ENCODE measurements around the gene ANAPC1.
"Not testable (repeated sequence)": the region's sequence is repeated elsewhere in the genome, so short reads cannot be mapped to it uniquely, and the experiment has no call there.

Gene ANAPC1

DNA sequence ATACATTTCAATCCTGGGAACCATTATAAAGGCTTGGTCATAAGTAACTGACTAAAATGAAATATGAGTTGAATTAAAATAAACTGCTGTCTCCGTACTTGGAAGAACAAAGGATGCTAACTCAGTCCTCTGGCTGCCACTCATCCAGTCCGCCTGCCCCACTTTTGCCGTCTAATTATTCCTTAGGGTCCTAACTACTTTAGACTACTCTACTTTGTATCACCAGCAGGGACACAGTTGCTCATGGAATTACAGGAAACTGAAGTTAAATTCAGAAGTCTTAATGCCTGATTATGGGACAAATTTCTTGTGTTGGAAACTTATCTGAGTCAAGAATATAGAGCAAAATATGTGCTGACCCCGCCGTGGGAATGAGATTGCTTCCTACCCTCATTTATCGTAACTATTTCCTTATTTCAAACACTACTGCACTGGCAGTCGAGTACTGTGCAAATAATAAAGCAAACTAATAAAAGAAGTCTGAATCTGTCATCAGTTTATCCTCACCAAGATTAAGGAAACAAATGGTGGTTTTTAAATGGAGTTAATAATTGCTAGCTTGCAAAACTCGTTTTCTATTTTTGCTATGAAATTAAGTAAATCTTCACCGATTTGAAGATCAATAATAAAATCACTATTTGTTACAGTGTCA is 102.4 kb downstream of the ANAPC1 start:
- not testable (repeated sequence) for DNase-seq

- DNase-seq: not testable (repeated sequence)
These were observed 106.8 kb downstream of the ANAPC1 start for GRCh38 chr2:111777155-111777554.

GRCh38 chr2:111776296-111776695 is 107.7 kb downstream of the ANAPC1 start:
- not testable (repeated sequence) for DNase-seq

DNA sequence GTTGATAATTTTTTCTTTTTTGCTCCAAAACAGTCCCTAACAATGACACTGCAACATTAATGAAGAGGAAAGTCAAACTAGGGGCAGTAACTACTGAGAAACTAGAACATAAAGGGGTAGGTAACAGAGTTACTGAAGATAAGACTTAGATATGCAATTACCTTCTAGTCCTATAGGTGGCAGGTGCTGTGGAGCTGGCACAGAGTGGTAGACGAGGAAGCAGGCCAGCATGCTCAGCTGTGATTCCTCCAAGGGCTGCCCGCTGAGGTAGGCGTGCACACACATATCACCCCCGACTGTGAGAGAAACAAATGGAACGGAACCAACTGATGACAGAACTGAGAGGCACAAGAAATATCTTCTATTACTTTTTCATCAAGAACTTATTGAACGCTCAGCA is 111.8 kb downstream of the ANAPC1 start:
- DNase-seq: not testable (repeated sequence)

GRCh38 chr2:111770916-111771658 is 112.9 kb downstream of the ANAPC1 start:
- DNase-seq: not testable (repeated sequence)

DNA sequence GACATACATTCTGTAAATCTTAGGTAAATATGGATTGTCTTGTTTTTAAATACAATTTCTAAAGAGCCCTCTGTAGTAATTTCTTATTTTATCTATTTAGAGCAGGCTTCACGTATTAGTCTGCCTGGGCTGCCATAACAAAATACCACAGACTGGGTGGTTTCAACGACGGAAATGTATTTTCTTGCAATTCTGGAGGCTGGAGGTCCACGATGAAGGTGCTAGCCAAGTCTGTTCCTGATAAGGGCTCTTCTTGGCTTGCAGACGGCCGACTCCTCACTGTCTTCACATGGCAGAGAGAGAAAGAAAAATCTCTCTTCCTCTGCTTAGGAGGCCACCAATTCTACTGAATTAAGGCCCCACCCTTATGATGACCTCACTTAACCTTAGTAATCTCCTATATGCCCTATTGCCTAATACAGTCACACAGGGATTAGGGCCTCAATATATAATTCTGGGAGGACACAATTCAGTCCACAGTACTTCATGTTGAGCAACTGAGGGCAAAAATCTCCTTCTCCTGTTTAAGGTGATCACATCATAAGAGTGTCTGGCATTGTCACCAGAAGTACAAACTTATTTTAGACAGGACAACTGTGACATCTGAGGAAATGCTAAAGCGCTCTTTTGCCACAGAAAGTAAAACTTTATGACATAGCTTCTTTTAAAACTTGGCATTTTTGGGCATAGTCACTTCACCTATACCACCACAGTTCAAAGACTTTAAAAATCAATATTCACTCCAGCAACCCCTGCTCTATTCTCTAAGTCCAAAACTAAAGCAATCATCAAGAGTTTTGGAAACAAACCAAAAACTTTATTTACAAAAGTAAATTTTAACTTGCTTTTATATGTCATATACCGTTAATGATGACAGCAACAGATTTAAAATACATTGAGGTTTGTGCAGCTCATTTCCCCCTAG is 115.5 kb downstream of the ANAPC1 start:
- not testable (repeated sequence) for DNase-seq

DNA sequence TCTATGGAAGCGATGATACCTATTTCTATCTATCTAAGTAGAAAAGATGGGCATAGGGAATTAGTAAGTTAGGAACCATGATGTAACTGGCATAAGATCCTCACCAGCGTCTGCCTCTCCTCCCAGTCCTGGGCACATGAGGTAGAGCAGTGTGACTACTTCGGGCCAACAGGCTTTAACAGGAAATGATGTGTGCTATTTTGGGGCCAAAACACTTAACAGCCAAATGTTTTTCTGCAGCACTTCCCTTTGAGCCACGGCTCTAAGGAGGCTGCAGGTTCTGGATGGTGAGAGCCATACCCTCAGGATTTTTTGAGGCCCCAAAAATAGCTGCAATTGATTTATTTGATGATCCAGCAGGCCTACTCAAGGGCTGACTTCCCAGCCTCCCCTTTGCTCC is 116.9 kb downstream of the ANAPC1 start:
- DNase-seq: not testable (repeated sequence)

GRCh38 chr2:111766295-111766694 is 117.7 kb downstream of the ANAPC1 start:
- DNase-seq: not testable (repeated sequence)

DNA sequence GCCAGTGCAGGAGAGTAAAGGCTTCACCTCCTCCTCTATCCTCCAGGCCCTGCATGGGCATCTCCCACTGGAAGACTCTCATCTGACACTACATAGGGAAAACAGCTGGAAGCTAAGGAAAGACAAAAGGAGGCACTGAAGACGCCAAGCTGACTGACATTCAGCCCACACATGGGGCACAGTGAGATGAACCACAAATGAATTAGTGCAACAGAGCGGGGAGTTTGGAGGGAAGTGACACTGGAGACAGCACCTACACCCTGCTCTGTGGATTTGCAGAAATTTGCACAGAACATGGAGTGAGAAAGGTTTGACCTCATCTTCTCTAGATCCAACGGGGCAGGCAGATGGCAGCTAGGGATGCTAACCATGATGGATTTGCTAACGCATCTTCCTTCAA is 119.8 kb downstream of the ANAPC1 start:
- DNase-seq: not testable (repeated sequence)

DNA sequence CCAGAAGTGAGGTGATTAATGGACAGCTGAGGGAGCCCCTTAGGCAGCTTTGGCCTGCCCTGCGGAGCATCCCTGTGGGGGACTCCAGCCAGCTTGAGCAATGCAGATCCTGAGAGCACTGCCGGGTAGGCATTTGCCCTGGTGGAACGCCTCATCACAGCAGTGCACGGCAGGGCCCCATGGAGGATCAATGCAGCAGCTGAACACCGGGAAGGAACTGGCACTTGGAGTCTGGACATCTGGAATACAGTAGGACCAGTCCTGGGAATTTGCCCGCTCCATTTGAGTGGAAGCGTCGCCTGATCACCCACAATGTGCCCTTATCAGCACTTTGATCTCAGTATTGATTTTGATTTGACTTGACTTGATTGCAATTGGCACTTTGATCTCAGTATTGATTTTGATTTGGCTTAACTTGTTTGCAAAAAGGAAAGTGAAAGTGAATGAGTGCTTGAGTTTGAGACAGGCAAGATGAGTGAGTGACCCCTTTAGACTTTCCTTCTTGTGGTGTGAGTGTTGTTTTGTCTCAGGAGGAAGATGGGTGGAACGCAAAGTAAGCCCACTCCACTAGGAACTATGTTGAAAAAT is 123.2 kb downstream of the ANAPC1 start:
- not testable (repeated sequence) for DNase-seq

- DNase-seq: not testable (repeated sequence)
These were observed 131.5 kb downstream of the ANAPC1 start for GRCh38 chr2:111752533-111752932.

DNA sequence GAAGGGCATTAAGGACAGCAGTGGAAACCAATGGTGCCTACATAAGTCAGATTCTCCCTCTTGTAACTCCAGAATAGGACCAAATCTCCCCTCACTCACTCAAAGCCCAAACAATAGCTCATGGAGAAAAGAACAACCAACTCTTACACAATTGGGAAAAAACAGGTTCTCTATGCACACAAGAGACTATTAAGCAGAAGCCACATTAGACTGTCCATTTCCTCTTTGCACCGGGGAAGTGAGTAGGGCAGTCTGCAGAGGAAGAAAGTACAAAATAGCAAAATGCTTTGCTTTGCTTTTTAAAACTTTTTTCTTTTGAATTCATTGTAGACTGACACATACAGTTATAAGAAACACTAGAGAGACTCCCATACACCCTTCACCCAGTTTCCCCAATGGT is 133.4 kb downstream of the ANAPC1 start:
- not testable (repeated sequence) for DNase-seq

DNA sequence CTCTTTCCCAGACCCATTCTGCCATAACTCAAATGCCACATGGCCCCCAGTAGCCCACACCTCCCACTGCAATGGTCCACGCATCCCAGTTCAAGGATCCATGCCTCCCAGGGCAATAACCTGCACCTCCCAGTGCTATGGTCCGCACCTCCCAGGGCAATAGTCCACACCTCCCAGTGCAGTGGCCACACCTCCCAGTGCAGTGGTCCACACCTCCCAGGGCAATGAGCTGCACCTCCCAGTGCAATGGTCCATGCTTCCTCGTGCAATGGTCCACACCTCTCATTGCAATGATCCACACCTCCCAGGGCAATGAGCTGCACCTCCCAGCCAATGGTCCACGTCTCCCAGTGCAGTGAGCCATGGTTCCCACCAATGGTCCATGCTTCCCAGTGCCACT is 135.6 kb downstream of the ANAPC1 start:
- DNase-seq: not testable (repeated sequence)

GRCh38 chr2:111747410-111748115 is 136.4 kb downstream of the ANAPC1 start:
- peak; percentile 72 for DNase-seq

DNA sequence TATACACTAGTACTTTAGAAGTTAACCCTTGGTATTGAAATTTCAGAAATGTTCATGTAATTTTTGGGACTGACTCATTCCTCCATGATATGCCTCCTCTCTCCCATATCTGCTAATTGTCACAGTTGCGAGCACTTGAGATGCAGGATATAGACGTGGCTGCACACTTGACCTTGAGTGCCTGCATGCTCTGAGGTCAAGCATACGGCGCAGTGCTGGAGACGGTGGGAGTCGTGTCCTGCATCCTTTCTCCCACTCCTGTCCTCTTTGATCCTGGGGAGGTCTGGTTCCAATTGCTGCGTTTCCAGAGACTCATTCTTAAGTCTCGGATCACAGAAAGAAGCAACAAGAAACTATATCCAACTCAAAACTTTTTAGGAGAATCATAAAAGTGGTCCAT is 139.2 kb downstream of the ANAPC1 start:
- not testable (repeated sequence) for DNase-seq

- DNase-seq: not testable (repeated sequence)
These were observed 142.5 kb downstream of the ANAPC1 start for GRCh38 chr2:111741517-111741916.

- not testable (repeated sequence) for DNase-seq
These were observed 147.9 kb downstream of the ANAPC1 start for GRCh38 chr2:111735838-111736721.

DNA sequence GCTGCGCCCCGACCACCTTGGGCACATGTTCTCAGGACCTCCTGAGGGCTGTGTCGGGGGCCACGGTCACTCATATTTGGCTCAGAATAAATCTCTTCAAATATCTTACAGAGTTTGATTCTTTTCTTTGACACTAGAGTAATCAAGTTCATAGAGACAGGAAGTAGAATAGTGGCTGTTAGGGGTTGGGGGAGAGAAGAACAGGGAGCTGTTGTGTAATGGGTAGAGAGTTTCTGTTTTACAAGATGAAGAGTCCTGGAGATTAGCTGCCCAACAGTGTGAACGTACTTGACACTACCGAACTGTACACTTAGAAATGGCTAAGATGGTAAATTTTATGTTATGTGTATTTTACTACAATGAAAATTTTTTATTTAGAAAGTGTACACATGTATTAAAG is 148.6 kb downstream of the ANAPC1 start:
- not testable (repeated sequence) for DNase-seq

DNA sequence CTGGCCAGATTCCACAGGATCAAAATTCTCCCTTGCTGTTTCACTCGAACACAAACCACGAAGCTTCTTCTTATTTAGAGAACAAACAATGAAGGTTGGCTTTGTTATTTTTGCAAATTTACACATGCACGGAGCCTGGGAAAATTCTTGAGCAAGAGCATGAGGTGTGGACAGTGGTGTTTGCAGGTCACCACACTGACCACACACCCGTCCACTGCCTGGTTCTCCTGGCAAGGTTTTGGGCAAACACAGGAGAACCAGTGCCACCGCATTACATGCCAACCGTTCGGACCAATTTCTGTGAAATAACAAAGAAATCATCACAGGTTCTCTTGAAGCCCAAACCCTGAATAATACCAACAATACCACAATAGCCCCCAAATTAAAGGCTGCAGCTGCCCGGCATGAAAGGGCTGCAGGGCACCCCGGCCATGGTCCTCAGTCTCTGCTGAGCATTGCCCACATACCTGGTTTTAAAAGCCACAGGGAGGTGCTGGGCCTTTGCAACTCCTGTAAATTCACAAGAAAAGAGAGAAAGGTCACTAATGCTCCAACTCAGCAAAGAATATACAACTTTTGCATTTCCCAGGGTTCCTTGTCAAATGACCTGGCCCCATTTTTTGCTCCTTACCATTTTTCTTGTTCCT is 154.1 kb downstream of the ANAPC1 start:
- DNase-seq: not testable (repeated sequence)

DNA sequence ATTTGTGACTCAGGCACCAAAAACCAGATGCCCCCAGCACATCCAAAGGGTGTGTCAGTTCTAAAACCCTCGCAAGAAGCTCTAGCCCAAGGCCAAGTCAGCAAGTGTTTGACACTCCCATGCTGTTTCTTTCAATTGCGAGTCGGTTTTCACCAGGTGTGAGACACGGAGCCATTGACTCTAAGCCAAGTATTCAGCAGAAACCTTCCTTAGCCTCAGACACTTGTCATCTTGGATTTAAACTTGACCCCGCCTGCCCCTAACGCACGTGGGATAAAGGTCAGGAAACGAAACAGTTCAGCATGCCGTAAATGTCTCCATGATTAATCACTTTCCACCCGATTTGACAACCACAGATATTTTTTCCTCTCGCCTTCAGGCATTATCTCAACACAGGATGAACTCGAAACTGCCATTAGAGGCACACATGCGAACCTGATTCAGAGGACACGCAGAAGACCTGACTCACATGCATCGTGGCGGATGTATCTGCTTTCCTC is 156.3 kb downstream of the ANAPC1 start:
- DNase-seq: not testable (repeated sequence)

All from stimulated activated CD4-positive, alpha-beta T cell treated with anti-CD3 and anti-CD28 coated beads, Interleukin-2, amount 100 ng/mL, for 48 hours (primary cell).